ENCODE measurements around the gene LENG8. TPM values are rescaled to one million over a fixed set of nuclear protein-coding genes. Genes with fewer than 3 reads are reported as not detected.
"Not testable (repeated sequence)": the region's sequence is repeated elsewhere in the genome, so short reads cannot be mapped to it uniquely, and the experiment has no call there.

The LENG8 gene
- total RNA-seq, 4 donors from 2014 or later: 9.9 to 49.5 (median 15.5) TPM

GRCh38 chr19:54502518-54503048 is 53.6 kb downstream of the LENG8 start, which contains the start of gene LAIR2:
Gene LAIR2 (plus strand): TSS chr19:54502831. CDS start chr19:54502919, 88 bp downstream.
- H3K36me3 ChIP-seq: no peaks in the 10 kb centered on the region
- ATAC-seq (no peak), DNase-seq (no peak)
- H3K27ac ChIP-seq: no peak within 1 kb of the TSS
- intact Hi-C loops (cut with DNase I; ENCODE audit: low total_unique reads): no loop called here
- H3K4me3 ChIP-seq: no peak within 1 kb of the TSS
- TF ChIP-seq, protein P1, sequence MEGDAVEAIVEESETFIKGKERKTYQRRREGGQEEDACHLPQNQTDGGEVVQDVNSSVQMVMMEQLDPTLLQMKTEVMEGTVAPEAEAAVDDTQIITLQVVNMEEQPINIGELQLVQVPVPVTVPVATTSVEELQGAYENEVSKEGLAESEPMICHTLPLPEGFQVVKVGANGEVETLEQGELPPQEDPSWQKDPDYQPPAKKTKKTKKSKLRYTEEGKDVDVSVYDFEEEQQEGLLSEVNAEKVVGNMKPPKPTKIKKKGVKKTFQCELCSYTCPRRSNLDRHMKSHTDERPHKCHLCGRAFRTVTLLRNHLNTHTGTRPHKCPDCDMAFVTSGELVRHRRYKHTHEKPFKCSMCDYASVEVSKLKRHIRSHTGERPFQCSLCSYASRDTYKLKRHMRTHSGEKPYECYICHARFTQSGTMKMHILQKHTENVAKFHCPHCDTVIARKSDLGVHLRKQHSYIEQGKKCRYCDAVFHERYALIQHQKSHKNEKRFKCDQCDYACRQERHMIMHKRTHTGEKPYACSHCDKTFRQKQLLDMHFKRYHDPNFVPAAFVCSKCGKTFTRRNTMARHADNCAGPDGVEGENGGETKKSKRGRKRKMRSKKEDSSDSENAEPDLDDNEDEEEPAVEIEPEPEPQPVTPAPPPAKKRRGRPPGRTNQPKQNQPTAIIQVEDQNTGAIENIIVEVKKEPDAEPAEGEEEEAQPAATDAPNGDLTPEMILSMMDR (IDR thresholded peaks at IDR 0.05 in 4 of 5, conservative IDR thresholded peaks at IDR 0.05 in 1 of 5): no peak
- no peak for TF ChIP-seq POLR2A (IDR thresholded peaks at IDR 0.05)
- no peaks in the 10 kb centered on the region for H3K27me3 ChIP-seq
- H3K9me3 ChIP-seq: no peaks in the 10 kb centered on the region
- H3K4me1 ChIP-seq: no peaks in the 10 kb centered on the region
- in situ Hi-C loops (cut with MboI; ENCODE audit: low sequenced_read_pairs in 4 of 4): no loop called here

DNA sequence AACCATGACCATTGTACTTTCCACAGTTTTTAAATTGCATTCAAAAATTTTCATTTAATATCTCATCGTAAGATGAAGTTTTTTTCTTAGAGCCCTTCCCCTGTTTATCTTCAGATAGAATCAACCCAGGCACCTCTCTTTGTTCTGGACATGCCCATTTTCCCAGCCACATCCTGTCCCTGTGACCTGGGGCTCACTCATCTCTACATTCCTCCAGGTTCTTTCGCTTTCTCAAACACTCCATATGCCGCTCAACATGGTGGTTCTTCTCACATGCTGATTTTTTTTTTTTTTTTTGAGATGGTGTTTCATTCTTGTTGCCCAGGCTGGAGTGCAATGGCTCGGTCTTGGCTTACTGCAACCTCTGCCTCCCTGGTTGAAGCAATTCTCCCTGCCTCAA is 56.5 kb downstream of the LENG8 start:
- H3K4me1 ChIP-seq; H3K4me3 ChIP-seq; H3K27ac ChIP-seq; H3K27me3 ChIP-seq; H3K36me3 ChIP-seq; ATAC-seq; H3K9me3 ChIP-seq; intact Hi-C loops (cut with DNase I; ENCODE audit: low total_unique reads); in situ Hi-C loops (cut with MboI; ENCODE audit: low sequenced_read_pairs in 4 of 4); DNase-seq: not testable (repeated sequence)

DNA sequence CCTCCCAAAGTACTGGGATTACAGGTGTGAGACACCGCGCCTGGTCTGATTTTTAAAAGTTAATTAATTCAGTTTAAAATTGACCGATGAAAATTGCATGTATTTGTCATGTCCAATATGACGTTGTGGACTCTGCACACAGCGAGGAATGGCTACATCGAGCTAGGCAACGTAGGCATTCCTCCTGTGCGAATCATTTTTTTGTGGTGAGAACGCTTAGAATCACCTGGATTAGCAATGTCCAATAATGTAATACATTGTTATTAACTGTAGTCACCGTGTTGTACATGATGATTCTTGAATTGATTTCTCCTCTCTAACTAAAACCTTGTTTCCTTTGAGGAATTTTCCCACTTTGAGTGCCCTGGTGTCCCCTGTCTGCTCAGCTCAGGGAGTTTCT is 57.1 kb downstream of the LENG8 start:
- intact Hi-C loops (cut with DNase I; ENCODE audit: low total_unique reads) (no loop called here), in situ Hi-C loops (cut with MboI; ENCODE audit: low sequenced_read_pairs in 4 of 4) (no loop called here)
- Histone ChIP-seq H3K27ac (no peak overlapping the region), H3K27me3 (no peaks in the 10 kb centered on the region), H3K36me3 (no peaks in the 10 kb centered on the region), H3K9me3 (no peaks in the 10 kb centered on the region), H3K4me1 (no peaks in the 10 kb centered on the region), H3K4me3 (no peak overlapping the region)
- DNase-seq: no peak
- no peak for TF ChIP-seq POLR2A (IDR thresholded peaks at IDR 0.05)
- TF ChIP-seq, protein P1 (IDR thresholded peaks at IDR 0.05 in 4 of 5, conservative IDR thresholded peaks at IDR 0.05 in 1 of 5): no peak
- ATAC-seq: no peak

GRCh38 chr19:54507038-54507717 is 58.2 kb downstream of the LENG8 start:
- H3K9me3 ChIP-seq; DNase-seq; H3K36me3 ChIP-seq; H3K27ac ChIP-seq; ATAC-seq; in situ Hi-C loops (cut with MboI; ENCODE audit: low sequenced_read_pairs in 4 of 4); H3K27me3 ChIP-seq; H3K4me3 ChIP-seq; H3K4me1 ChIP-seq; intact Hi-C loops (cut with DNase I; ENCODE audit: low total_unique reads): not testable (repeated sequence)

- TF ChIP-seq, protein P1 (IDR thresholded peaks at IDR 0.05 in 4 of 5, conservative IDR thresholded peaks at IDR 0.05 in 1 of 5): no peak
- no peak for TF ChIP-seq POLR2A (IDR thresholded peaks at IDR 0.05)
- H3K27ac ChIP-seq: no peak overlapping the region
- H3K4me1 ChIP-seq: no peaks in the 10 kb centered on the region
- no peak for ATAC-seq
- no peaks in the 10 kb centered on the region for H3K9me3 ChIP-seq
- no peak overlapping the region for H3K4me3 ChIP-seq
- no peaks in the 10 kb centered on the region for H3K27me3 ChIP-seq
- intact Hi-C loops (cut with DNase I; ENCODE audit: low total_unique reads) (no loop called here), in situ Hi-C loops (cut with MboI; ENCODE audit: low sequenced_read_pairs in 4 of 4) (no loop called here)
- H3K36me3 ChIP-seq: no peaks in the 10 kb centered on the region
- no peak for DNase-seq
These were observed 58.8 kb downstream of the LENG8 start for GRCh38 chr19:54507824-54508223.

DNA sequence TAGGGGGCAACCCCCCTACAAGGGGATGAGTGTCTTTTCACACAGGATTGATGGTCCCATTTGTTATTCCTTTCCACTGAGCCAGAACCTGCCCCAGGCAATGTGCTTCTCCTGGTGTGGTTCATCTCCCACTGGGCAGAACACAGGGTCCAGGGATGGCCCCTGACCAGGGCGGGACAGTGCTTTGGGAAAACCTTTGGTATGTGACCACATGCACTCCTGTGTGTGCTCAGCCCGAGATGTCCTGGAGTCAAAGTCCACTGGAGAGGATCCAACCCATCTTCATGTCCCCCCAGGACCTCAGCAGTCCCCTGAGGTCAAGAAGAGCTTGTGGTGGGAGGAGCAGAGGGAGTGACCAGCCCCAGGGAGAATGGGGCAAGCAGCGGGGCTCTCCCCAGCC is 59.5 kb downstream of the LENG8 start:
- H3K27me3 ChIP-seq; H3K9me3 ChIP-seq; intact Hi-C loops (cut with DNase I; ENCODE audit: low total_unique reads); DNase-seq; H3K27ac ChIP-seq; H3K36me3 ChIP-seq; in situ Hi-C loops (cut with MboI; ENCODE audit: low sequenced_read_pairs in 4 of 4); ATAC-seq; H3K4me1 ChIP-seq; H3K4me3 ChIP-seq: not testable (repeated sequence)

DNA sequence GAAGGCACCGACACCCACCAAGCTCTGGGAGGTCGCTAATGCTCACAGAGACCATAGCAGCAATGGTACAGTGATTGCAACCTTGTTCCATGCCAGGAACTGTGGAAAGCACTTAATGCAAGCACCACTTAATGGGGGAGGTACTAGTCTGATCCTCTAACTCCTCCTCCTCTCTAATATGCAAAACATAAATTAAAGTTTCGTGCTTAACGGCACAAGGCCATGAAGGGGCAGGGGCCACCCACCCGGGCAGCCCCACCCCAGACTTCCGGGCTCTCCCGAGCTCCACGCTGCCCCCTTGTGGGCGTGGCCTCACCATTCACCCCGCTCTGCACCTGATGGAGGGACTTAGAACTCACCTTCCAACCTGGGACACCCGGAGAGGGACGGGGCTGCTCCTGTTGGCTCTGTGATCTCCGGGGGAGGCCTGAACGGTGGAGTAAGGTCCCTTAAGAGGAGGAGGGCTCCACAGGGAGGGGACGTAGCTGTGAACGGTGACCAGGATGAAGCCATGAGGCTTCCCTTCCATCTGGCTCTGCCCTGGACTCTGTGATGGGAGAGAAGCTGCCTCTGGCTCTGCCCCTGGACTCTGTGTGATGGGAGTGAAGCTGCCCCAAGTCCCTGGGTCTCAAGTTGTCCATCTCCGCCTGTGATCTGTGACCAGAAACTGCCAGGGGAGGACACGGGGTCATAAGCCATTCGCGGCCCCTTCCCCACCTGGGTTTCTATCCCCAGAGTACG is 60.4 kb downstream of the LENG8 start:
- ATAC-seq; H3K4me3 ChIP-seq; DNase-seq; intact Hi-C loops (cut with DNase I; ENCODE audit: low total_unique reads); in situ Hi-C loops (cut with MboI; ENCODE audit: low sequenced_read_pairs in 4 of 4); H3K4me1 ChIP-seq; H3K27me3 ChIP-seq; H3K36me3 ChIP-seq; H3K27ac ChIP-seq; H3K9me3 ChIP-seq: not testable (repeated sequence)

Measured in gastrocnemius medialis (tissue), 4 donors.